ENCODE measurements around the gene SMIM9.

The SMIM9 gene

GRCh38 chrX:154779261-154779660 lies 55.2 kb downstream of the SMIM9 start:
- no peak for DNase-seq

- no peak for DNase-seq
Observed at GRCh38 chrX:154776753-154777152, 57.7 kb downstream of the SMIM9 start.

- DNase-seq, result peak; percentile 70 to 77
Observed at GRCh38 chrX:154775419-154776349, 58.8 kb downstream of the SMIM9 start.

GRCh38 chrX:154774622-154775021 lies 59.8 kb downstream of the SMIM9 start:
- no peak for DNase-seq
